GM12865 (cell line): ENCODE results near the gene ADAMTSL1.

Source experiments
- DNase-seq: peaks from one replicate; pipeline ENCODE4 v3.0.0; 2010; ENCODE audit warnings: low read depth
- H3K4me3 ChIP-seq: 2 replicates; pipeline ENCODE4 v1.5.1; 2011; ENCODE audit warnings: mild to moderate bottlenecking, low read depth, low read length, control low read depth
- TF ChIP-seq, protein P1 (sequence below): IDR thresholded peaks from 2 replicates; pipeline ENCODE4 v1.5.1; 2011; ENCODE audit warnings: low read length, control low read depth, low read depth, inconsistent platforms; ENCODE audit not compliant: insufficient read depth; ENCODE audit errors: missing control alignments

The ADAMTSL1 gene

DNA sequence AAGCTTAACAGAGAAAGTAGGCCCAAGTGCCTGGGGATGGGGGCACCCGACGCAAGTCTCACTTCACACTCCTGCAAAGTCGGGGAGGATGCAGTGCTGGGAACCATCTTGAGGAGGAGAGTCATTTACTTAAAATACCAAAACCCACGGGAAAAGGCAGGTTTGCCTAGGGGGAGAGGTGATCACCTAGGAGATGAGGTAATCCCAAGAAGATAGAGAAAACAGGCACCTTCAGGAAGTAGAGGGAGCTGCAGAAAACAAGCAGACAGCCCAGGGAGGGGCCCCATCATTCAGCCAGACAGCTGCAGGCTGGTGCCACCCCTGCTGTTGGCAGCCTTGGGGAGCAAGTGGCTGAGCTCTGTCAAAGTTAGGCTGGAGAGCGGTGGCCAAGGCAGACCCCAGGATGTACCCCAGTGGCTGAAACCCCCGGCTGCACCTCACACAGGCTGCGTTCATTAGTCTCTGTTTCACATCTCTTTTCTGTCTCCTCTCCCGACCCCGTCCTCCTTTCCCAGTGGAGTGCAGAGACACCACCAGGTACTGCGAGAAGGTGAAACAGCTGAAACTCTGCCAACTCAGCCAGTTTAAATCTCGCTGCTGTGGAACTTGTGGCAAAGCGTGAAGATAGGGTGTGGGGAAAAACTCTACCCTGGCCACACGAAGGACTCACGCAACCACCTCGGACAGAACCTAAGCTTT lies 434.1 kb downstream of the ADAMTSL1 start:
- TF ChIP-seq, protein P1, sequence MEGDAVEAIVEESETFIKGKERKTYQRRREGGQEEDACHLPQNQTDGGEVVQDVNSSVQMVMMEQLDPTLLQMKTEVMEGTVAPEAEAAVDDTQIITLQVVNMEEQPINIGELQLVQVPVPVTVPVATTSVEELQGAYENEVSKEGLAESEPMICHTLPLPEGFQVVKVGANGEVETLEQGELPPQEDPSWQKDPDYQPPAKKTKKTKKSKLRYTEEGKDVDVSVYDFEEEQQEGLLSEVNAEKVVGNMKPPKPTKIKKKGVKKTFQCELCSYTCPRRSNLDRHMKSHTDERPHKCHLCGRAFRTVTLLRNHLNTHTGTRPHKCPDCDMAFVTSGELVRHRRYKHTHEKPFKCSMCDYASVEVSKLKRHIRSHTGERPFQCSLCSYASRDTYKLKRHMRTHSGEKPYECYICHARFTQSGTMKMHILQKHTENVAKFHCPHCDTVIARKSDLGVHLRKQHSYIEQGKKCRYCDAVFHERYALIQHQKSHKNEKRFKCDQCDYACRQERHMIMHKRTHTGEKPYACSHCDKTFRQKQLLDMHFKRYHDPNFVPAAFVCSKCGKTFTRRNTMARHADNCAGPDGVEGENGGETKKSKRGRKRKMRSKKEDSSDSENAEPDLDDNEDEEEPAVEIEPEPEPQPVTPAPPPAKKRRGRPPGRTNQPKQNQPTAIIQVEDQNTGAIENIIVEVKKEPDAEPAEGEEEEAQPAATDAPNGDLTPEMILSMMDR = no peak
- no peak overlapping the region for H3K4me3 ChIP-seq

DNA sequence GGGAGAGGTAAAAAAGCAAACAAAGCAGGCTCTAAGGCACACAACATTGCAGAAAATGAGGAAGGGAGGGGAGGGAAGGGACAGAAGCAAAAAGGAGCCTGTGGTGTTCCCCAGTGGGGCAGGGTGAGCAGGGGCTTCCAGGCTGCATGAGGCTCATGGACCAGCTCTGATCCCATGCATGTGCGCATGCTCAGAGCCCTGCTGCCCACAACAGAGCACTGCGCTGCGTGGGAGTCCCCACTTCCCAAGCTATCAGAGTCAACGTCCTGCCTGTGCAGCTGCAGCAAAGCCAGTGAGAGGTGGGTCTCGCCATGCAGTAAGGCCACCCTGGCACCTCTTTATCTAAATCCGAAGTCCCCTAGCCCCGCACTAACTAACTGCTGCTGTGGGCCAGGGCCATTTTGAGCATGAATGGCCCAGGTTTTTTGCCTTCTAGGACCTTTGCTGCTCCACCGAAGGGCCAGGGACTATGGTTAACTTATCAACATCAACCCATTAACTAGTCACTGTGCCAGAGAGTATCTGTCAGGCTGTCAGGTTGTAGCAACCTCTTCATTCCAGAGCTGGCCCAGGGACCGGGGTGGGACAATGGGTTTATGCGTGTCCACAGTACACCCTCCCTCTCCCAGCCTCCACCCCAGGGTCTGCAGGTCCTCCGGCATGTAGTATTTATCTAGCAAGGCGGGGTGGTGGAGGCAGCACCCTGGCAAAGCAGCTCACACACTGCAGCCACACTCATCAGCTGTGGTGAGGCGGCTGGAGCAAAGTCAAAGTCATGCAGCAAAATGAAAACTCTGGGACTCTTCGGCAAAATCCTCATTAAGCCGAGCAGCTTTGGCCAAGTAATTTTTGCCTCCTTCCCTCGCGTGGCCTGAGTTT lies 435.4 kb downstream of the ADAMTSL1 start:
- DNase-seq = no peak
- TF ChIP-seq, protein P1 = no peak
- H3K4me3 ChIP-seq = no peak overlapping the region

More for the DNA sequence above, 434.1 kb downstream of the ADAMTSL1 start:
- no peak for DNase-seq

DNA sequence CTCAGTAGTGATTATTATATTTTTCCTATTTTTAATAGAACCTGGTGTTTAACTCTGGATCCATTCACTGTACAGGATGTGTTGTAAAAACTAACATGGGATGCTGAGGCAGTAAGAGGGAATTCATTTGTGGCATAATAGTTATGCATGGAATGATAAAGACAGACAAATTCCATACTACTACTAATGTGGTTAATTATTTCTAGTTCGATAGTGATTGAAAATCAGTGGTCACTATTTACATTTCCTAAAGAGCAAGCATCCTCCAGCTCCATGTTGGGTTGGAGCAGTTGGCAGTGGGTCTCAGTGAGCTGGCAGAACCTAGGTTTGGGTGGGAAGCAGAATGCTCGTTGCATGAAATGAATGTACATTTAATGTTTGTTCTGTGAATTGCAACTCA lies 436.5 kb downstream of the ADAMTSL1 start:
- DNase-seq = no peak
- TF ChIP-seq, protein P1 = no peak
- no peak overlapping the region for H3K4me3 ChIP-seq

DNA sequence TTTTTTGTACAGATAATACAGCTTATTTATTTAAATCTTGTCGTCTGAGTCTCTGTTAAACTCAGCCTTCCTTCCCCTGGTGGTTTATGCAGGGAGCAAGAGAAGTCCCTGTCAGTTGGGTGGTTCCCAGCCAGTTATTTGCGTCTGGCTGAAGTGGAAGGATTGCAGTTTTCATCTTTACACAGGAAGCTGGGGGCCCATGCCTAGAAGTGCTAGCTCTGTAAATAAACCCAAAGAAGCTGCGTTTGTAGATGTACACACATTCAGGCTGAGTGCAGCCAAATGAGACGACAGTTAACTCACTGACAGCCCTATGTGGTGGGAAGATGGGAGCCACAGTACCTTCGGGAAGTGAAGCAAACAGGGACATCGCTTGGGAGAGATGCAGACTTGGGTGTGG lies 437.0 kb downstream of the ADAMTSL1 start:
- DNase-seq = no peak
- TF ChIP-seq, protein P1 = no peak

DNA sequence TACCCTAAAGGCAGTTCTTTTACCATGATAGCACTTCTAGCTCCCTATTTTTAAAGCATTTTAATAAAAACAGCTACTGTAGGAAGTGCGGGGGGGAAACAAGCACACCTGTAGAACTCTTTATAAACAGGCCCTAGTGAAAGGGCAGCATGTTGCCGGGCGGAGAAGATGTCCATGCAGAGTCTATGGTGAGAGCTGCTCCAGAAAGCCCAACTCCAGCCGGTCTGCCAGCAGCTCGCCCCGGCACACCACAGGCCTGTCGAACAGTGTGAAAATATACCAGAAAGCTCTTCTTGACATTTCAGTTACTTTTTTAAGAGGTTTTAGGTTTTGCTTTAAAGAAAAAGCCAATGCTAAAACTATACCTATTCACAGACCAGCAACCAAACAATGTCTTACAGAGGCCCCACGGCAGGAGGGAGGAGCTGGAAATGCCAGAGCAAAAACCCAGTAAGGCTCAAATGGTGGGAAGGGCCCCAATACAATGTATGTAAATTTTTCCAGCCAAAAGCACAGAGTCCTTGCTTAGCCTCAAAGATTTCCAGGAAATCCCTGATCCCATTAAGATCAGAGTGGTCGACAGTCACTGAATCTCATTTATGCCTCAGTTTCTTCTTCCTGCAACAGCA lies 437.9 kb downstream of the ADAMTSL1 start:
- TF ChIP-seq, protein P1 = no peak
- DNase-seq = no peak
- H3K4me3 ChIP-seq = no peak overlapping the region

More for the DNA sequence above, 437.0 kb downstream of the ADAMTSL1 start:
- H3K4me3 ChIP-seq = no peak overlapping the region

DNA sequence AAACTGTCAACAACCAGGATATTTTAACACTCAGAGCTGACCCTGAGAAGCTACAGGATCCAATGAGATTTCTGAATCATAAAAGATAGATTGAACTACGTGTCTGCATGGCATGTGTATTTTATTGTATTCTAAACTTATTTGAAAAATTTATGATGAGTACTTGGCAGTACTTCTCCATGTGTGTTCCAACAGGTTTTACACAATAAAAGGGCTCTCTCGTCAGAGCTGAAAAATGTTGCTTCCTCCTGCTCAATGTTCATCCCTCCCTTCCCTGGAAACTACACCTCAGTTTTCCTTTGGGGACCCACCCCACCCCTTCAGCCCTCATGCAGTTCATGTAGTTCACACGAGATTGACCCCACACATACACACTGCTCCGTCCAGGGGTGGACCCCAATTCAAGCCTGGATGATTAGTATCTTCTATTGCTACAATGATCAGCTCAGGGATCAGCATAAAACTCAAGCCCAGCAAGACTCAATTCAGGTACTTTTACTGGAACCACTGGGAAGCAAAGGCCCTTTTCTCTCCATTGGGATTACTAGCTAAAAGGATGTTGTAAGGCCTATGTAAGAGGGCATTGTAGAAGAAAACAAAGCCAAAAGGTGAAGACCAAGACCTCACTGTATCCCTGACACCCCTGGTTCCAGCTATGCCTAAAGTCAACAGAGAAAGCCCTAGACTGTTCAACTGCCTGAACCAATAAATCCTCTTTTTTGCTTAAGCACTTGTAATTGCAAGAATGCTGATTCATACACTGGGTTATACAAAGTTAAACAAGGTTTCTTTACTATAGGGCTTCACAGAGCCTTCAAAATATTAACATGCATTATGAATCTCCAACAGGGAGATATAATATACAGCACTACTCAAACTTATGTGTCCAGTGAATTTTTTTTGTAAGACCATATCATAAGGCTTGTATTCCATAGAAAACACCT lies 446.5 kb downstream of the ADAMTSL1 start:
- DNase-seq = no peak
- TF ChIP-seq, protein P1 = no peak
- no peak overlapping the region for H3K4me3 ChIP-seq
